NOMO-1 treated with DMSO at 0.1 percent for 48 hours (cell line): Measurements from ENCODE around the gene PAWR.
"Not testable (repeated sequence)": the region's sequence is repeated elsewhere in the genome, so short reads cannot be mapped to it uniquely, and the experiment has no call there.

ENCODE experiments used
- DNase-seq: peaks from one replicate; lab custom pipeline; 2025; ENCODE audit not compliant: unreplicated experiment; lab: John Stamatoyannopoulos, UW

The PAWR gene

DNA sequence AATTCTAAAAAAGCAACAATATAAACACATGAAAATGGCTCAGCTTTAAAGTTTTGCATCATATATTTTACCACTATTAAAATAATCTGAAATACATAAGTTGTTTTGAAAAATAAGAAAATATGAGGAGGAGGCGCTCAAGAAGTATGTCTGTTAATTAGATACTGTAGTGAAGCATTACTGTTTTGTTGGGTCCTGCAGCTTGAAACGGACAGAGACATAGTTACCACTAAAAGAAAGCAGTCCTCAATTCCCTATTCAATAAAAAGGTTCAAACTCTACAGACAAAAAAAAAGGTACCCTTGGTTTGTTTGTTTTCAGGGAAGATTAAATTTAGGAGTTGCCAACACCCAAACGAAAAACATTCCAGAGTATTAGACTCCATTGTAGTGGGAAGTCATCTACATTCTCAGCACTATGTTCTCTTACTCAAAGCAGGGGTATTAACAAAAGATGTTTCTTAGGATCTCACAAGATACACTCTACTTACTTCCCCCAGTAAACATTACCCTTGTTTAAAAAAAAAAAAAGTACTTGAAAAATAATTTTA is 3.0 kb downstream of the PAWR start:
- DNase-seq: no peak

DNA sequence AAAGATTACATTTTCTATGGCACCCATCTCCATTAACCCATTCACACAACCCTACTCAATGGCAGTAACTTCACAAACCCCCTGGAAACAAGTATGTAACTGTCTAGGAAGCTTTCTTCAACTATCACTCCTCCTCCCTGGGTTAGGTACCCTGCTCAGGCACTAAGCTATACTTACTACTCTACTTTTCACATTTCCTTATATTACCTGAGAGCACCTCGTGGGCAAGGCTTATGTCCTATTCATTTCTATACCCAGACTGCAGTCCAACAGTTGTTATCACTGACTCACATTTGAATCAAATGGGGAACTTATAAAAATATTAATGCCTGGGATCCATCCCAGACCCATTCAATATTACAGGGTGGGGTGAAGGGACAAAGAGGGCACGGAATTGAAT is 4.6 kb downstream of the PAWR start:
- no peak for DNase-seq

DNA sequence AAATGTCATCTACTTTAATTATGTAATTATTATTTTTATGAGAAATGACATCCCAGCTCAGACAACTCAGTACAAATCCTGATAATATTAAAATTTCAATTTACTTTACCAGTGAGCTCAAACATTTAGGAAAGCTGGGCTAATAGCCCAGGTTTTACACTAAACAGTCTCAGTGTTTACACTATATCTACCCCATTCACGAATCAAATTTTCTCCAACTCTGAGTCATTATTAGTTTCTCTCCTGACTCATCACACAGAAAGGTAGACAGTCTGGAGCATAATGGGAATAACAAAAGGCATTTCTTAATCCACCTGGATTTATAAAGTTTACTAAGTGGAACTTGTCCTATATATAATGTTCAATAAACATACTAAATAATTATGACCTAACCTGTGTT is 5.7 kb downstream of the PAWR start:
- DNase-seq: no peak

DNA sequence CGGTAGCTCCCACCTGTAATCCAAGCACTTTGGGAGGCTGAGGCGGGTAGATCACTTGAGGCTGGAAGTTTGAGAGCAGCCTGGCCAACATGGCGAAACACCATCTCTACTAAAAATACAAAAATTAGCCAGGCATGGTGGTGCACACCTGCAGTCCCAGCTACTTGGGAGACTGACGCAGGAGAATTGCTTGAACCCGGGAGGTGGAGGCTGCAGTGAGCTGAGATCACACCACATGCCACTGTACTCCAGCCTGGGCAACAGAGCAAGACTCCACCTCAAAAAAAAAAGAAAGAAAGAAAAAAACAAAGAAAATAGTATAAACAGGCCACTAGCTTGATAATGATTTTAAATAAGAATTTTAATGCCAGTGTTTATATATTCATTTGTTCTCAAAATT is 6.4 kb downstream of the PAWR start:
- not testable (repeated sequence) for DNase-seq

DNA sequence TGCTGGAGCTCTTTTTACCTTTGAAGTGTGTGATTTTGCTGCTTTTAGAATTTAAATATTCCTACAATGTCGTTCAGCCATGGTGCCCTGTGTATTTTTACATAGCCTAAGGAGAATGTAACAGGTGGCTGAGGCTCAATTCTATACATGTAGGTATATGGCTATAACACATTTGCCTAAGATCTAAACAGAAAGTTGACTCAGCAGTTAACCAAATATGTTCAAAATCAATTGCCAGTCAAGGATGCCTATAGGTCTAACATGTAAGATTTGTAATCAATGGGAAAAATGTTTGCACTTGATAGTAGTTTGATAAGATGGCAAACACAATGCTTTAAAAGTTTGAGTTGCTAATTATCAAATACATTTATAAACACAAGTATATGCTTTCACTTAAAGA is 8.2 kb downstream of the PAWR start:
- DNase-seq: no peak

DNA sequence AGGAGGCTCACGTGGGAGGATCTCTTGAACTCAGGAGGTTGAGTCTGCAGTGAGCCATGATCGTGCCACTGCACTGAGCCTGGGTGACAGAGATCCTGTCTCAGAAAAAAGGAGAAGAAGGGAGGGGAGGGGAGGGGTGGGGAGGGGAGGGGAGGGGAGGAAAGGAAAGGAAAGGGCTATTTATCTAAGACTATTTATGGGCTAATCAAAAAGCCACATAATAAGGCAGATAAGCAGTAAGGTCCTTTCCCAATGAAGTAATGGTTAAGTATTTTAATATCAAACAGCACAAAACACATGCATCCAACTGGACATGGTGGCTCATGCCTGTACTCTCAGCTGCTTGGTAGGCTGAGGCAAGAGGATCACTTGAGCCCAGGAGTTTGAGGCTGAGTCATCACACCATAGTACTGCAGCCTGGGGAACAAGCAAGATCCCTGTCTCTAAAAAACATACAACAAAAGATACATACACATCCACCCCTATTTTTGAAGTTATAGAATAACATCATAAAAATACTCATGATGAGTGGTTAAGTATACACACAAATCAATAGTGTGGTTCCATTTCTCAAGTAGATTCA is 9.7 kb downstream of the PAWR start:
- no peak for DNase-seq

DNA sequence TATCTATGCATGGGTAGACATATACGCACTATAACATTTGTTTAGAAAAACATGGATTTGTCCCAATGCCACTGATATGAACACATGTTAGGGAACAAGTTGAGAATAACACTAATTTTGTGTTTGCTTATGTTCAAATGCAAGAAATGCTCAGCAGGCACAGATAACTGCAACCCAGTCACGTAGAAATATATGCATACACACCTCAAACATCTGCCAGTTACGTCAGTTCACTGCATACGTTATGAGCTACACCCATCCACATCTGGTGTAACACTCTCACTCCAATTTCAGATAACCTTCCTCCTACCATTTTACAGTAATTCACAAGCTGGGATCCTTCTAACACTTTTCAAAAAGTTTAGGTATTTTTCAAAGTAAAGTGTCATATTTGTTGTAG is 10.7 kb downstream of the PAWR start:
- no peak for DNase-seq

DNA sequence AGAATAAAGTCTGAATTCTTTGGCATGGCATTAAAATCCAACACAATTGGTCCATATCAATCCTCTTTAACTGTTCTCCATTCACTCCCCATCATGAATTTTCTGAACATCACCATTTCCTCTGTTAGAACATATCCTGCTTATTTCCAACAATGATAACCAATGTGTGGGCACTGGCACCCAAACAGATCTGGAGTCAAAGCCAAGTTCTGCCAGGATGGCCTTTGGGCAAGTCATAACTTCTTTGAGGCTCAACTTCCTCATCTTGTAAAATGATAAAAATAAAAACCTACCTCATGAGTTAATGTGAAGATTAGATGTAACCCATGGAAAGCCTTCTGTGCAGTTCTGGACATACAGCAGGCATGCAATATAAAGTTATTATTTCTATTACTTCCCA is 12.5 kb downstream of the PAWR start:
- no peak for DNase-seq

DNA sequence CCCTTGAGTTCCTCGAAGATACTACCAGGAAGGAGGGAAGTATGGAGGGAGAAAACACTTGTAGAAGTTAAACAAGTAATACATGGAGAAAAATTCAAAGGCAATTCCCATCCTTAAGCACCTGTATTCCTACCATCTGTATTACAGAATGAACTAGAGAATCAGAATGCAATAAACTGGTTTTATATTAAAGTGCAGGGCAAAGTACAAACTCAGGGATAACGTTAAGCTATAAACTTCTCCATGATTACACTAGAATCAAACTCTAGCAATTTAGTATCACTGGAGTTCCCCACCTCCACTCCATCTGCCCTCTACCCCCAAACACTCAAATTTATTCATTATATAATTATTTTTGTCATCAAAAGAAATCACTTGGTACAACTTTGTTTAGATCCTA is 13.1 kb downstream of the PAWR start:
- no peak for DNase-seq

DNA sequence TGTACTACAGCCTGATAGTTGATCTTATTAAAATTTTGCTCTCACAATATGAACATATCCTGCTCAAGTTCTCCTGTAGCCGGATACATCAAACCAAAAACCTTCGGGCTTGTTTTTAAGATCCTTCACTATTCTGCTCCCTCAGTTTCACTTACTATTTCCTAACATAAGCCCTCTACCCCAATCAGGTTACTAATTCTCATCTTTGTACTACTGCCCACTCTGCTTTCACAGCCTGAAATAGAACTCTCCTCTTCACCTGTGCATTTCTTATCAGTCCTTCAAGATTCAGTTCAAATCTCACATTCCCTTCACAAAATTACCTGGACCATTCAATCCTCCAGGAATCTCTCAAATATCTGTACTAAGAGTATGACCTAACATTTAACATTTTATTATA is 14.2 kb downstream of the PAWR start:
- DNase-seq: no peak

DNA sequence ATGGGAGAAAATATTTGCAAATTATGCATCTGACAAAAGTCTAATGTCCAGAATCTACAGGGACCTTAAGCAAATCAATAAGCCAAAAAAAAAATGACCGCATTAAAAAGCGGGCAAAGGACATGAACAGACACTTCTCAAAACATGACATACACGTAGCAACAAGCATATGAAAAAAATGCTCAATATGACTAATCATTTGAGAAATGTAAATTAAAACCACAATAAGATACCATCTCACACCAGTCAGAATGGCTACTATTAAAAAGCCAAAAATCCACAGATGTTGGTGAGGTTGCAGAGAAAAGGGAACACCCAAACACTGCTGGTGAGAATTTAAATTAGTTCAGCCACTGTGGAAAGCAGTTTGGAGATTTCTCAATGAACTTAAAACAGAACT is 16.1 kb downstream of the PAWR start:
- DNase-seq: no peak

DNA sequence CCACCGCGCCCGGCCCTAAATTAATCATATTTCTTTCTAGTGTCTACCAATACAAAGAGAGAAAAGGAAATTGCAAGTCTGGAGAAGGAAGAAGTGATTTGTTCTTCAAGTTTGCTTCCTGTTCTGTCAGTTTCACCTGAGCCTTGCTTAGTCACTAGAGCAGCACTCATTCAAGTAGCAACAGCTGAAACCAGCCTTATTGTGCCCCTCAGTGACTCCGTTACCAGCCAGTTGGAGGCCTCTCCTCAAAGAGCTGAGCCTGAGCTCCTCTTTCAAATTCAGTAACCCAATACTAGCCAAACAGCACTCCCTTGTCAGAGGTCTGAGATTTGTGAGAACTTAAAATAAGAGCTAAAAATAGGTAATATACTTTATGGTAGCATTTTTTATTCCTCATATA is 17.4 kb downstream of the PAWR start:
- DNase-seq: no peak

DNA sequence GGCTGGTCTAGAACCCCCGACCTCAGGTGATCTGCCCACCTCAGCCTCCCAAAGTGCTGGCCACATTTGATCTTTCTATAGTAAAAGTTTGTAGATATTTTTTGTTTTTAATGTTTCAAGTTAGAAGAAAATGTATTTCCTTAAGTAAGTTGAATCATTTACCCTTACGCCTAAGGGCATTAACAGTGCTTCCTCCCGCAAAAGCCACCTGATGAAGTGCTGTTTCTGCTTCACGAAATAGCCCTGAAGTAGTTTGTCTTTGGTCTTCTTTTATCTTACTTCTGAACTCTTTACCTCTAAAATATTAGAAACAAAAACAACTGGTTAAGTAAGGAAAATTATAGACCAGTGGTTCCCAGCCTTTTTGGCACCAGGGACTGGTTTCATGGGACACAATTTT is 22.7 kb downstream of the PAWR start:
- DNase-seq: no peak

DNA sequence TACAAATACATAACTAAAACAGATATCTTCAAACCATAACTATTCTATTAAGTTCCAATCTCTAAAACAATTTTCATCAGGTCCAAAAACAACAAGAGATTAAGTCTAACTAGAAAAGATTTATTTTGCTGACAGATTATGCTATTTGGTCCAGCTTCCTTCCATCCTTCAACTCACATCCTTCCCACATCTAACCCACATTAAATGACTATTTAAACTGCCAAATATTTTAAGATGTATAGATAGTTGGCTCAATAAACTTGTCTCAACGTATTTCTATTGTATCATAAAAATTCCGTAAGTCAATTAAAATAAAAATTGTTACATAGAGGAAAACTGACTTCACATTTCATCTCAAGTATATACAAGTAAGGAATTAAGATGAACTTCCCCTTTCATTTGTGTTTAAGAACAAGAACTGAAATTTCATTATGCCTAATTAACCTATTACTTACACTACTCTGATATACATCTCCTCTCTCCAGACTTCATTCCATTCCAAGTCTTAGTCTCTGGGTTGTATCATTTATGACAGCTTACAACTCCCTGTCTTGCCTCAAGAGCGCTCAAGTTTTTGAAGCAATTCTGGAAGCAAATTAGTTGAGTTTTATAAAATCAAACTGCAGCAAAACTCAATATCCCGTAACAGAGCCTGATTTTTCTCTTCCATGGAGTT is 25.4 kb downstream of the PAWR start:
- DNase-seq: no peak

DNA sequence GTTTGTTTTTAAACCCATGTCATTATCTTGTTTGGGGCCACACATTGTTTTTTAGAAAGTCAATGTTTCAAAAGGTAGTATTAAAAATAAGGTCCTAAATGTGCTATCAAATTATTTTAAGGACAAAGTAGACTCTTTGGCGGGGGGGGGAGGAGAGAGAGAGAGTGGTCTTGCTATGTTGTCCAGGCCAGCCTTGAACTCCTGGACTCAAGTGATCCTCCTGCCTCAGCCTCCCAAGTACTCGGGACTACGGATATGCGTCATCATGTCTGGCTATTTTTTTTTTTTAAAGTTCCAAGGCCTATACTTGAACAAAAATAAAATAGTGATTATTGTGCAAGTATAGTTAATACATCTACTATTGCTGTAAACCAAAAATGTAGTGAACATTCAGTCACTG is 26.2 kb downstream of the PAWR start:
- no peak for DNase-seq

DNA sequence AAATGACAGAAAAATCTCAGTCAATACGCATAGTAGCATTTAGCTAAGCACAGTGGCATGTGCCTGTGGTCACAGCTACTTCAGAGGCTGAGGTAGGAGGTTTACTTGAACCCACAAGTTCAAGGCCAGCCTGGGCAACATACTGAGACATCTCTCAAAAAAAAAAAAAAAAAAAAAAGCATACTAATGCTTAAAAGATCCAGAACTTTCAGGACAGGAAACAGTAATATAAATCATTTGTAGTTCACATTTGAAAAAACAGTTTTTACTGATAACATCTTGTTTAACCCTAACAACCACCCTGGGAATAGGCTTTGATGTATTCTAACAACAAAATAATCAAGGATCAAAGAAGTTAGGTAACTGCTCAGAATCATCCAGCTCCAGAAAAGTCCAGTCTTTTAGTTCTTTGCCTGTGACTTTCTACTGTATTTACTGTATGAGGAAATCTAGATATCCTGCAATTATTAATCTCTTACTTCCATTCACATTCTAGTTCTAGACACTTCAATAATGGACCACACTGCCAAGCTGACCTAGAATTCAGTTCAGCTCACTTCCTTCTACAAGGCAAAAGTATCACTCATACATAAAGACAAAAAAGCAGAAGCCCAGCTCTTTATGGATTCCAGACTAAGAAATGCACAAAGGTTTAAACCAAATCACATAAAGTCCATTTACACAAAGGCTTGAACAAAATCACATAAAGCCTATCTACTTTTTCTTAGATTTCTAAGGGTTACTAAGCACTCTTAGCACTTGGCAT is 28.5 kb downstream of the PAWR start:
- no peak for DNase-seq

DNA sequence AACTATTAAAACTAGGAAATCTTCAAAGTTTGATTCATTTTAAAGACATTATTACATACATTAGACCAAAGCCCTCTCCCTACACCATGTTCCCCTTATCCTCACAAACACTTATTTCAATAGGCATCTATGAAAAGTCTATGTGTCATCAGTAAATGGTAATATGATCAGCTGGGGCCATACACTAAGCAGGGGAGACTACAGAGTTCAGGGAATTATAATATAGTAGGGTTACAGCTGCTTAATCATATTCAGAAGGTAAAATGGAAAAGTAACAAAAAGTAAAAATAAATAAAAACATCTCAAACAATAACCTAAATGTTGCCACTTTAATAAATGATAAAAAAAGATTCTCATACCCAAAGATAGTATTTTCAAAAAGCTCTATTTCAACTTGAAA is 29.1 kb downstream of the PAWR start:
- DNase-seq: no peak

DNA sequence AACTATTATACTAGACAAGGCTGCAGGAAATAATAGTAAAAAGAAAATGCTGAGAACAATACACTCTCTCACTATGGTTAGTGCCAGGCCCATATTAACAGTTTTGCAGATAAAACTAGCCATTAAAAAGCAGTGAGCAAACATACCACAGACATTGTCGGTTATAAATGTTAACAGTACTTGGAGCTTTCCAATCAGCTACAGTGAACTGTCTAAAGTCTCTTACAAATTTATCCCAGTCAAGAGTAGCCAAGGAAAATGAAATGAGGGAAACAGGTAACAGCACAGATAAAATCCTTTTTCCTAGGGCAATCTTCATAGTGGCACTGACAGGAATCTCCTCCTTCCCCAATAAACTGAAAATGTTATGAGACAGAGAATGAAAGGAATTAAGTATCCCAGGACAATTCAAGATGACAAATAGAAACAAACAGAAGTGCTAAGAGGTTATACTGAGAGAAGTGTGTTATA is 30.8 kb downstream of the PAWR start:
- DNase-seq: no peak

DNA sequence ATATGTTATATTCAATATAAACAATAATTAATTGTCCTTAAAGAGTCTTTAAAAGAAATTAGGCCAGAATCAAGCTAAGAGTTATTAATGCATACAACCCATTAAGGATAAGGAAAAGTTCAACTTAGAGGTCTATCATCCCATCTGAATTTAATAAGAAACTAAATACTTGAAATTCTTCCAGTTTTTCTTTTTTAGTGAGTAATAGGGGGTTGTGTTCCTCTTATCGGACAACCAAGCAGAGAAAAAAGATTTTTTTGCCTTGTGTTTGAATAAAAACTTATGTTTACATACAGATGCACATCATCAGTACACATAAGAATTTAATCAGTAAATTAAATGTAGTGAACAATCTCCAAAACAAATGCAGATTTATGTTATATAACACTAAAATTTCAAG is 32.5 kb downstream of the PAWR start:
- DNase-seq: no peak

DNA sequence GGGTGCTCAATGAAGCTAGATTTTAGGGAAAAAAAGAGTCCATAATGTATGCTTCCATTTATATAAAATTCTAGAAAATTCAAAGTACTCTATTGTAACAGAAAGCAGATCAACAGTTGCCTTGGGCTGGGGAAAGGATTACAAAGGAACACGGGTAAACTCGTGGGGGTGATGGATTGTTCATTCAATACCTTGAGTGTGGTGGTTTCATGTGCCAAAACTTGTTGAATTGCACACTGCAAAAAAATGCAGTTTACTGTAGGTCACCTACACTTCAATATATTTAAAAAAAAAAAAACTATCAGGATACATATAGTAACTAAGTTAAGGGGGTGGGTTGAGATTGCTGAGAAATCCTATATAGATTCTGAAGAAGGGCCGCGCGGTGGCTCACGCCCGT is 33.6 kb downstream of the PAWR start:
- no peak for DNase-seq

DNA sequence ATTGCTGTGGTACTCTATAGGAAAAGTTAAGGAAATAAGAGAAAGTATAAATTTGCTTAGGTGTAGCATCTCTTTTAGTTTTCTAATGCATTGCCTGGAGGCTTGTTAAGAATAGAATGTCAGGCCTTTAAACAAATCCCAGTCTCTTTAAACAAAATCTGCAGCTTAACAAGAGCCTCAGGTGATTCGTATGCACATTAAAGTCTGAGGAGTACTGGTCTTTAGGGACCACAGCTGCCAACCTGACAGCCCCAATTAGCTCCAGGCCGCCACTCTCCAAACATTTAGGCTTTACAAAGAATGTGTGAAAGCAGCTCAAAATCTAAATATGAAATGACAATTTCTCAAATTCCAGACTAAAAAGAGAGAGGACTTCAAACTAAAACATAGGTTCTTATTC is 35.7 kb downstream of the PAWR start:
- DNase-seq: no peak

DNA sequence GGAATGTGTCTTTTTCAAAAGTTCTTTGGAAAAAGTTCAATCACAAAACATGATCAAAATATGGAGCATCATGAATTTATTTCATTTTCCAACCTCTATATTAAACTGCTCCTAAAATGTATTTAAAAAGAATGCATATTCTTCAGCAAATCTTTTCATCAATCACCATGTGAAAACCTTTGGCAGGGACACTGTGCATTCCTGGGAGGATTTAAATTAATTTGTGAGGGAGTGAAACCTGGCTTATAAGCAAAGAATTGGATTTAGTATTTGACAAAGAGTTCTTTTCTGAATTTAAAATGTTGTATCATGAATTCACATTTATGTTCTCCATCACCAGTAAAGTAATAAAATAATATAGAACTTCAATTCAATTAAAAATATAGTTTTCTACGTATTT is 38.2 kb downstream of the PAWR start:
- DNase-seq: no peak
